HepG2 (cell line): ENCODE data around the gene OR51G2. TPM values are rescaled to one million over a fixed set of nuclear protein-coding genes. Genes with fewer than 3 reads are reported as not detected.

Experiments used
- ATAC-seq: fragments of 200-7000 bp; cut with Tn5 transposase; 3 replicates; pipeline ENCODE4 v1.9.1; 2020; ENCODE audit warnings: mild to moderate bottlenecking, moderate library complexity
- Bru-seq: library from RNA; stranded (reverse); fragments of 400-500 nt; gene quantifications from one replicate; lab custom pipeline; 2021; lab: Mats Ljungman, UMichigan
- BruChase-seq, 2 experiments: library from RNA; stranded (reverse); fragments of 400-500 nt; gene quantifications; one replicate each; lab custom pipeline; 2021; lab: Mats Ljungman, UMichigan
- BruUV-seq: library from RNA; stranded (reverse); fragments of 400-500 nt; replicated peaks from 2 replicates; lab custom pipeline; 2021; lab: Mats Ljungman, UMichigan
- CTCF ChIA-PET: fragments of 300-600 bp; formaldehyde crosslinking; extraction: SDS; loops from one replicate; lab custom pipeline; 2021; ENCODE audit warnings: low total read pairs, inconsistent platforms, low intra/inter-chr PET ratio; lab: Yijun Ruan, JAX
- POLR2A ChIA-PET: fragments of 350-600 bp; sonication (Branson Sonifier 250); formaldehyde crosslinking; loops from one replicate; lab custom pipeline; 2020; ENCODE audit warnings: antibody characterized with exemption, inconsistent platforms; lab: Yijun Ruan, JAX
- DNase-seq: peaks from one replicate; pipeline ENCODE4 v3.0.0-alpha.2; 2015; ENCODE audit warnings: low spot score
- FAIRE-seq: peaks from 3 replicates; lab custom pipeline; 2011; peaks lifted over from hg19 to GRCh38; lab: Jason Lieb, UNC
- H2AFZ ChIP-seq: one replicate; pipeline ENCODE4 v1.6.1; 2011; ENCODE audit warnings: low read length, inconsistent platforms
- H3K27ac ChIP-seq: fragments of 300-600 bp; 3 replicates; pipeline ENCODE4 v1.8.0; 2011; ENCODE audit warnings: mixed run types, mild to moderate bottlenecking, mixed read lengths, low read length, inconsistent platforms; ENCODE audit not compliant: insufficient read depth; ENCODE audit errors: extremely low read length
- H3K27me3 ChIP-seq, 2 experiments: fragments of 200-600 bp in 1 of 2; 2 replicates in 1 of 2; 3 replicates in 1 of 2; pipeline versions ENCODE4 v1.6.0 to v1.8.0; 2011; ENCODE audit warnings: low read length in 2 of 2, mild to moderate bottlenecking in 2 of 2, moderate library complexity in 2 of 2, inconsistent platforms in 1 of 2; ENCODE audit not compliant: insufficient read depth in 2 of 2, control insufficient read depth in 1 of 2
- H3K36me3 ChIP-seq, 2 experiments: fragments of 200-600 bp in 1 of 2; replicated peaks in 1 of 2; 2 replicates in 1 of 2; 3 replicates in 1 of 2; pipeline versions ENCODE4 v1.5.1 to v1.8.0; 2011; ENCODE audit warnings: low read length in 2 of 2, inconsistent platforms in 1 of 2; ENCODE audit not compliant: insufficient read depth in 2 of 2, control insufficient read depth in 1 of 2
- H3K4me1 ChIP-seq: 2 replicates; pipeline ENCODE4 v1.5.1; 2012; ENCODE audit warnings: low read length, inconsistent platforms; ENCODE audit not compliant: insufficient read depth
- H3K4me2 ChIP-seq: 2 replicates; pipeline ENCODE4 v1.6.0; 2011; ENCODE audit warnings: low read depth, low read length, inconsistent platforms
- H3K4me3 ChIP-seq, 3 experiments: fragments of 200-600 bp in 1 of 3; sonication (generic), shearing (Covaris generic) in 1 of 3; replicated peaks in 1 of 3; 2 replicates each; pipeline ENCODE4 v1.5.1; 2011 to 2016; ENCODE audit warnings: low read length in 3 of 3, inconsistent platforms in 2 of 3, low read depth in 2 of 3, mild to moderate bottlenecking in 2 of 3, control low read depth in 1 of 3, mixed read lengths in 1 of 3; ENCODE audit not compliant: insufficient read depth in 1 of 3
- H3K79me2 ChIP-seq: one replicate; pipeline ENCODE4 v1.6.1; 2011; ENCODE audit warnings: low read length, inconsistent platforms; ENCODE audit not compliant: insufficient read depth
- H3K9ac ChIP-seq: 2 replicates; pipeline ENCODE4 v1.6.0; 2011; ENCODE audit warnings: mild to moderate bottlenecking, low read depth, low read length, inconsistent platforms; ENCODE audit not compliant: insufficient read depth
- H3K9me3 ChIP-seq: 2 replicates; pipeline ENCODE4 v1.5.1; 2012; ENCODE audit warnings: mild to moderate bottlenecking, low read length
- H4K20me1 ChIP-seq: 2 replicates; pipeline ENCODE4 v1.6.0; 2011; ENCODE audit warnings: inconsistent platforms, mild to moderate bottlenecking, low read length, moderate library complexity; ENCODE audit not compliant: insufficient read depth
- MTA1 ChIP-seq: sonication (generic); formaldehyde crosslinking; IDR thresholded peaks from 2 replicates; pipeline ENCODE4 v1.4.0; 2020; ENCODE audit warnings: missing genetic modification reagents, mild to moderate bottlenecking, borderline replicate concordance
- STAG1 ChIP-seq: sonication (generic); formaldehyde crosslinking; IDR thresholded peaks from 2 replicates; pipeline ENCODE4 v1.4.0; 2020; ENCODE audit warnings: missing genetic modification reagents
- ZEB1 ChIP-seq: IDR thresholded peaks from 2 replicates; pipeline ENCODE4 v1.6.1; 2012; ENCODE audit warnings: mild to moderate bottlenecking, low read depth, inconsistent platforms; ENCODE audit not compliant: insufficient replicate concordance
- ZFP82 ChIP-seq: sonication (generic); formaldehyde crosslinking; IDR thresholded peaks from 2 replicates; pipeline ENCODE4 v1.5.1; 2020; ENCODE audit warnings: mild to moderate bottlenecking, missing genetic modification reagents, borderline replicate concordance
- ZNF292 ChIP-seq: sonication (generic); formaldehyde crosslinking; IDR thresholded peaks from 2 replicates; pipeline ENCODE4 v1.8.1; 2022; ENCODE audit warnings: mild to moderate bottlenecking, low read depth, missing genetic modification reagents, borderline replicate concordance
- ZSCAN22 ChIP-seq: sonication (generic); formaldehyde crosslinking; IDR thresholded peaks from 2 replicates; pipeline ENCODE4 v1.4.0; 2020; ENCODE audit warnings: mild to moderate bottlenecking, missing genetic modification reagents
- WGBS: methylation state at CpG from one replicate; pipeline ENCODE4 v1.1.6; 2017; ENCODE audit warnings: low lambda C conversion rate; 5-methylcytosine and 5-hydroxymethylcytosine counted together
- in situ Hi-C: cut with HindIII; loops from 2 replicates; pipeline ENCODE4 v1.10.0; 2017; ENCODE audit warnings: low pct_unique_long_range_greater_than_20kb; ENCODE audit not compliant: extremely low pct_ligation_motif_present
- intact Hi-C: fragments of 100-400 bp; cut with micrococcal nuclease; formaldehyde crosslinking; loops from one replicate; pipeline ENCODE4 v1.10.0; 2022; ENCODE audit not compliant: unreplicated experiment
- long read RNA-seq, 2 experiments: library from RNA in 1 of 2; library from polyadenylated mRNA in 1 of 2; stranded (forward) in 1 of 2; unstranded in 1 of 2; transcript quantifications; one replicate each; pipeline ENCODE4 v2.0.0, GENCODE V29; 2019 to 2022
- polyA minus RNA-seq, 3 experiments: library from RNA; depleted of rRNA, polyadenylated mRNA; stranded (reverse); fragments of >200 nt; gene quantifications; 2 replicates each; pipeline ENCODE4 v1.2.3, GENCODE V29; 2011; ENCODE audit warnings: low replicate concordance in 1 of 3
- polyA plus RNA-seq, 8 experiments: library from polyadenylated mRNA; depleted of rRNA in 3 of 8; stranded (reverse) in 7 of 8; unstranded in 1 of 8; fragments of >200 nt; fragmentation: Illumina TruSeq in 4 of 8; extraction: Trizol in 4 of 8; gene quantifications; 2 replicates each; pipeline versions ENCODE4 v1.2.1 to v1.2.3, GENCODE V29; 2011 to 2016; ENCODE audit warnings: low read depth in 4 of 8, missing spikeins in 1 of 8, mixed read lengths in 1 of 8; ENCODE audit not compliant: insufficient read depth in 1 of 8
- total RNA-seq, 5 experiments: library from RNA; depleted of rRNA; stranded (reverse); fragments of >200 nt; fragmentation: Illumina TruSeq; extraction: Trizol; gene quantifications; 2 replicates each; pipeline ENCODE4 v1.2.3, GENCODE V29; 2016; ENCODE audit warnings: low read depth in 1 of 5

OR51G2 gene
- not detected in 2 replicates for total RNA-seq (2016; rRNA removed; fragmentation: Illumina TruSeq; extraction: Trizol)
- total RNA-seq (2016; cell fraction: cytosol; rRNA removed; fragmentation: Illumina TruSeq; extraction: Trizol; ENCODE audit: low read depth), result not detected in 2 replicates
- not detected in 2 replicates for total RNA-seq (2016; cell fraction: insoluble cytoplasmic fraction; rRNA removed; fragmentation: Illumina TruSeq; extraction: Trizol)
- not detected in 2 replicates for total RNA-seq (2016; cell fraction: membrane; rRNA removed; fragmentation: Illumina TruSeq; extraction: Trizol)
- total RNA-seq (2016; cell fraction: nucleus; rRNA removed; fragmentation: Illumina TruSeq; extraction: Trizol), result not detected in 2 replicates
- not detected in 2 replicates for polyA plus RNA-seq (2011; rRNA removed)
- not detected in 2 replicates for polyA plus RNA-seq (2011; cell fraction: cytosol; rRNA removed)
- not detected in 2 replicates for polyA plus RNA-seq (2011; cell fraction: nucleus; rRNA removed)
- polyA plus RNA-seq (2012), result not detected in 2 replicates
- polyA plus RNA-seq (2016; cell fraction: cytosol; fragmentation: Illumina TruSeq; extraction: Trizol; ENCODE audit: low read depth), result not detected in 2 replicates
- not detected in 2 replicates for polyA plus RNA-seq (2016; cell fraction: insoluble cytoplasmic fraction; fragmentation: Illumina TruSeq; extraction: Trizol; ENCODE audit: low read depth)
- polyA plus RNA-seq (2016; cell fraction: membrane; fragmentation: Illumina TruSeq; extraction: Trizol; ENCODE audit: low read depth), result not detected in 2 replicates
- polyA plus RNA-seq (2016; cell fraction: nucleus; fragmentation: Illumina TruSeq; extraction: Trizol; ENCODE audit: insufficient read depth, low read depth), result not detected in 2 replicates
- not detected in 2 replicates for polyA minus RNA-seq (2011; rRNA and poly(A)+ RNA removed; ENCODE audit: low replicate concordance)
- not detected in 2 replicates for polyA minus RNA-seq (2011; cell fraction: cytosol; rRNA and poly(A)+ RNA removed)
- polyA minus RNA-seq (2011; cell fraction: nucleus; rRNA and poly(A)+ RNA removed), result not detected in 2 replicates
- not detected for Bru-seq, nascent RNA
- not detected for BruChase-seq, experiment 1, labeled RNA remaining after a 6-hour chase
- not detected for BruChase-seq, experiment 2, labeled RNA remaining after a 2-hour chase
- long read RNA-seq, experiment 1, result 0 reads
- long read RNA-seq, experiment 2, result 0 reads

GRCh38 chr11:4919250-4919649 lies at the start of gene OR51G2:
Gene OR51G2 (minus strand): TSS chr11:4919350. CDS start chr11:4915663, 3,687 bp downstream.
- no peak for ATAC-seq
- 0% methylated on average over 4 of the region's 4 CpGs for WGBS
- TF ChIP-seq MTA1 (CRISPR knock-in tag) (no peak), ZSCAN22 (CRISPR knock-in tag) (no peak), ZNF292 (no peak), ZEB1 (no peak), STAG1 (CRISPR knock-in tag) (no peak), ZFP82 (CRISPR knock-in tag) (no peak)
- TF ChIP-seq, all 625 proteins: peak for 0
- Histone ChIP-seq H3K9ac (no peak within 1 kb of the TSS), H3K79me2 (no peaks in the 10 kb centered on the region), H3K4me2 (no peak within 1 kb of the TSS), H4K20me1 (no peaks in the 10 kb centered on the region), H2AFZ (no peak within 1 kb of the TSS), H3K4me1 (no peaks in the 10 kb centered on the region), H3K4me3 (no peak within 1 kb of the TSS), H3K27ac (no peak within 1 kb of the TSS), H3K27me3 (peaks cover 0 to 3% of the 10 kb centered on the region in 2 experiments; a peak in 2 of 5 replicates), H3K36me3 (no peaks in the 10 kb centered on the region), H3K9me3 (no peaks in the 10 kb centered on the region)
- CTCF ChIA-PET, result no interaction called here
- in situ Hi-C loops (no loop called here), intact Hi-C loops (no loop called here)
- no TSS peak for BruUV-seq
- POLR2A ChIA-PET, result no interaction called here
- DNase-seq (no peak), FAIRE-seq (no peak)
